H9 (cell line): ENCODE data around the gene RSAD1. TPM values are rescaled to one million over a fixed set of nuclear protein-coding genes. Genes with fewer than 3 reads are reported as not detected.
A peak's percentile ranks its signal among the peaks of the same experiment; 100 is the strongest.

Experiments
- DNase-seq: peaks from one replicate; pipeline ENCODE4 v3.0.0-alpha.2; 2017
- H2AFZ ChIP-seq: one replicate; pipeline ENCODE4 v1.6.1; 2013; ENCODE audit warnings: mild to moderate bottlenecking, low read length, control low read depth, moderate library complexity
- H2AK5ac ChIP-seq: 2 replicates; pipeline ENCODE4 v1.6.1; 2013; ENCODE audit warnings: low read length, control low read depth, mixed read lengths; ENCODE audit not compliant: insufficient read length
- H2BK120ac ChIP-seq: one replicate; pipeline ENCODE4 v1.6.1; 2013; ENCODE audit warnings: low read depth, mild to moderate bottlenecking, low read length, control low read depth, inconsistent platforms; ENCODE audit not compliant: poor library complexity, severe bottlenecking
- H2BK12ac ChIP-seq: 2 replicates; pipeline ENCODE4 v1.6.1; 2013; ENCODE audit warnings: low read length, control low read depth, mixed read lengths, low read depth; ENCODE audit not compliant: insufficient read length
- H2BK15ac ChIP-seq: 2 replicates; pipeline ENCODE4 v1.6.1; 2013; ENCODE audit warnings: low read depth, low read length, control low read depth
- H2BK20ac ChIP-seq: one replicate; pipeline ENCODE4 v1.6.1; 2013; ENCODE audit warnings: low read depth, mild to moderate bottlenecking, low read length, control low read depth, inconsistent platforms; ENCODE audit not compliant: poor library complexity, severe bottlenecking
- H2BK5ac ChIP-seq: 2 replicates; pipeline ENCODE4 v1.6.1; 2013; ENCODE audit warnings: low read length, control low read depth, mixed read lengths; ENCODE audit not compliant: insufficient read length
- H3K14ac ChIP-seq: 2 replicates; pipeline ENCODE4 v1.6.1; 2013; ENCODE audit warnings: low read length, control low read depth; ENCODE audit not compliant: insufficient read depth
- H3K18ac ChIP-seq: 2 replicates; pipeline ENCODE4 v1.6.1; 2013; ENCODE audit warnings: low read depth, mild to moderate bottlenecking, mixed read lengths, low read length, control low read depth; ENCODE audit not compliant: insufficient read length
- H3K23ac ChIP-seq: 2 replicates; pipeline ENCODE4 v1.6.1; 2013; ENCODE audit warnings: low read length, control low read depth, mixed read lengths, low read depth; ENCODE audit not compliant: insufficient read length
- H3K23me2 ChIP-seq: 2 replicates; pipeline ENCODE4 v1.6.1; 2013; ENCODE audit warnings: low read depth, mild to moderate bottlenecking, mixed read lengths, low read length, control low read depth; ENCODE audit not compliant: insufficient read length, poor library complexity, severe bottlenecking
- H3K27ac ChIP-seq: 2 replicates; pipeline ENCODE4 v1.5.1; 2013; ENCODE audit warnings: low read length, control low read depth, mixed read lengths, low read depth; ENCODE audit not compliant: insufficient read length
- H3K27me3 ChIP-seq: 2 replicates; pipeline ENCODE4 v1.6.1; 2013; ENCODE audit warnings: low read length, control low read depth, inconsistent platforms; ENCODE audit not compliant: insufficient read depth
- H3K4ac ChIP-seq: 2 replicates; pipeline ENCODE4 v1.6.1; 2013; ENCODE audit warnings: low read depth, mild to moderate bottlenecking, control low read depth, inconsistent platforms, low read length, moderate library complexity
- H3K4me1 ChIP-seq: 2 replicates; pipeline ENCODE4 v1.6.1; 2013; ENCODE audit warnings: low read length, control low read depth, inconsistent platforms; ENCODE audit not compliant: insufficient read depth
- H3K4me2 ChIP-seq: 2 replicates; pipeline ENCODE4 v1.6.1; 2013; ENCODE audit warnings: low read length, control low read depth, mixed read lengths; ENCODE audit not compliant: insufficient read length, insufficient read depth
- H3K56ac ChIP-seq: 2 replicates; pipeline ENCODE4 v1.6.1; 2013; ENCODE audit warnings: low read depth, mild to moderate bottlenecking, mixed read lengths, low read length, control low read depth; ENCODE audit not compliant: insufficient read length
- H3K79me1 ChIP-seq: 2 replicates; pipeline ENCODE4 v1.6.1; 2013; ENCODE audit warnings: low read depth, mild to moderate bottlenecking, moderate library complexity, low read length, control low read depth, inconsistent platforms; ENCODE audit not compliant: insufficient read depth, poor library complexity, severe bottlenecking
- H3K79me2 ChIP-seq: 2 replicates; pipeline ENCODE4 v1.6.1; 2013; ENCODE audit warnings: low read length, control low read depth, inconsistent platforms; ENCODE audit not compliant: insufficient read depth
- H3K9ac ChIP-seq: 2 replicates; pipeline ENCODE4 v1.6.1; 2013; ENCODE audit warnings: low read length, control low read depth, mixed read lengths; ENCODE audit not compliant: insufficient read length; ENCODE audit errors: extremely low read depth
- H3K9me3 ChIP-seq: one replicate; pipeline ENCODE4 v1.6.1; 2013; ENCODE audit warnings: low read depth, low read length, inconsistent platforms; ENCODE audit not compliant: control insufficient read depth
- H3T11ph ChIP-seq: one replicate; pipeline ENCODE4 v1.6.1; 2013; ENCODE audit warnings: mild to moderate bottlenecking, low read length, control low read depth, inconsistent platforms
- H4K20me1 ChIP-seq: one replicate; pipeline ENCODE4 v1.6.1; 2013; ENCODE audit not compliant: control insufficient read depth, insufficient read length, insufficient read depth
- H4K5ac ChIP-seq: 2 replicates; pipeline ENCODE4 v1.6.1; 2013; ENCODE audit warnings: low read depth, mild to moderate bottlenecking, mixed read lengths, low read length, control low read depth; ENCODE audit not compliant: insufficient read length
- H4K8ac ChIP-seq: replicated peaks from 2 replicates; pipeline ENCODE4 v1.6.1; 2013; ENCODE audit warnings: low read length, control low read depth, mixed read lengths, low read depth; ENCODE audit not compliant: insufficient read length
- H4K91ac ChIP-seq: 2 replicates; pipeline ENCODE4 v1.6.1; 2013; ENCODE audit warnings: low read depth, mild to moderate bottlenecking, moderate library complexity, mixed read lengths, low read length, control low read depth; ENCODE audit not compliant: insufficient read length
- H3K27ac Mint-ChIP-seq, 3 experiments: 2 replicates in 2 of 3; 3 replicates in 1 of 3; pipeline ENCODE4 v1.8.0; 2020 to 2021; ENCODE audit warnings: mixed read lengths in 3 of 3, mild to moderate bottlenecking in 1 of 3, moderate library complexity in 1 of 3
- H3K27me3 Mint-ChIP-seq: 2 replicates; pipeline ENCODE4 v1.8.0; 2021; ENCODE audit warnings: low read depth, mild to moderate bottlenecking, moderate library complexity, mixed read lengths
- H3K36me3 Mint-ChIP-seq, 3 experiments: 2 replicates in 2 of 3; 3 replicates in 1 of 3; pipeline ENCODE4 v1.8.0; 2020 to 2021; ENCODE audit warnings: low read depth in 3 of 3, mixed read lengths in 3 of 3; ENCODE audit not compliant: insufficient read depth in 1 of 3
- H3K4me1 Mint-ChIP-seq, 2 experiments: 2 replicates each; pipeline ENCODE4 v1.8.0; 2020; ENCODE audit warnings: mixed read lengths in 2 of 2
- H3K4me3 Mint-ChIP-seq, 2 experiments: 2 replicates in 1 of 2; 3 replicates in 1 of 2; pipeline ENCODE4 v1.8.0; 2020 to 2021; ENCODE audit warnings: mild to moderate bottlenecking in 2 of 2, mixed read lengths in 2 of 2, moderate library complexity in 1 of 2
- H3K9me3 Mint-ChIP-seq, 2 experiments: 2 replicates in 1 of 2; 3 replicates in 1 of 2; pipeline ENCODE4 v1.8.0; 2020; ENCODE audit warnings: mild to moderate bottlenecking in 2 of 2, mixed read lengths in 2 of 2, moderate library complexity in 1 of 2
- CTCF ChIP-seq: fragments of 200-600 bp; sonication (generic); conservative IDR thresholded peaks from 3 replicates; pipeline ENCODE4 v1.8.0; 2021; ENCODE audit warnings: antibody characterized with exemption, mild to moderate bottlenecking
- WGBS: extraction: QIAGEN DNeasy Blood & Tissue Kit; methylation state at CpG from one replicate; pipeline ENCODE4 v1.1.7; 2013; ENCODE audit warnings: missing lambda C conversion rate, low lambda C conversion rate, mixed read lengths; ENCODE audit not compliant: insufficient read length; ENCODE audit errors: extremely low coverage; 5-methylcytosine and 5-hydroxymethylcytosine counted together
- total RNA-seq: library from RNA; stranded (reverse); gene quantifications from 2 replicates; pipeline ENCODE4 v1.2.1, GENCODE V29; 2021

Gene RSAD1
- total RNA-seq, 1 experiment from 2014 or later, result 27.9 TPM

GRCh38 chr17:50508573-50509460 lies 30.2 kb downstream of the RSAD1 start:
- Histone ChIP-seq H3K23me2 (peaks cover 5% of the 10 kb centered on the region), H2BK5ac (no peak overlapping the region), H3K9me3 (no peaks in the 10 kb centered on the region), H4K20me1 (no peaks in the 10 kb centered on the region), H2BK15ac (no peak overlapping the region), H3T11ph (no peak overlapping the region), H3K4me1 (peaks cover 2% of the 10 kb centered on the region; the same call in 1 of the 2 replicates), H2AK5ac (no peak overlapping the region), H4K91ac (no peak overlapping the region), H2AFZ (no peak overlapping the region), H2BK20ac (no peak overlapping the region), H3K4me2 (peak overlapping the region; percentile 84), H3K18ac (no peak overlapping the region), H3K4ac (no peak overlapping the region), H3K56ac (no peak overlapping the region), H4K8ac (no peak overlapping the region), H3K27me3 (no peaks in the 10 kb centered on the region; the same call in 1 of the 2 replicates), H3K9ac (peak overlapping the region; percentile 47), H3K14ac (peak overlapping the region; percentile 62; the same call in 1 of the 2 replicates), H2BK120ac (no peak overlapping the region), H3K79me1 (no peaks in the 10 kb centered on the region), H3K27ac (no peak overlapping the region), H4K5ac (no peak overlapping the region), H3K79me2 (no peaks in the 10 kb centered on the region), H2BK12ac (no peak overlapping the region), H3K23ac (no peak overlapping the region)
- Mint-ChIP-seq H3K27ac (peak overlapping the region; percentile 45 to 83 (median 77); a peak in 6 of 7 replicates), H3K36me3 (no peaks in the 10 kb centered on the region), H3K4me1 (peaks cover 20 to 32% of the 10 kb centered on the region in 2 experiments), H3K9me3 (no peaks in the 10 kb centered on the region; a peak in 2 of 5 replicates), H3K27me3 (peaks cover 16% of the 10 kb centered on the region), H3K4me3 (peak overlapping the region; percentile 85 to 94)
- DNase-seq, result no peak
- no CpG with 5 or more reads among the region's 32 CpGs for WGBS
- TF ChIP-seq CTCF, result no peak
